Neural progenitor cell (in vitro differentiated cells): ENCODE measurements around the gene OR7G3. TPM values are rescaled to one million over a fixed set of nuclear protein-coding genes. Genes with fewer than 3 reads are reported as not detected.

ENCODE experiments used
- DNase-seq: peaks from one replicate; pipeline ENCODE4 v3.0.0-alpha.2; 2016; ENCODE audit warnings: low spot score
- H2AFZ ChIP-seq: fragments of 200-600 bp; sonication (generic); replicated peaks from 2 replicates; pipeline ENCODE4 v1.6.1; 2016; ENCODE audit warnings: antibody characterized with exemption
- H3F3A ChIP-seq: fragments of 200-600 bp; sonication (generic); 2 replicates; pipeline ENCODE4 v1.6.1; 2016; ENCODE audit warnings: antibody characterized with exemption, low read depth
- H3K27ac ChIP-seq: fragments of 200-600 bp; sonication (generic); 2 replicates; pipeline ENCODE4 v1.5.1; 2016; ENCODE audit warnings: mild to moderate bottlenecking
- H3K27me3 ChIP-seq: fragments of 200-600 bp; sonication (generic); 2 replicates; pipeline ENCODE4 v1.6.1; 2016; ENCODE audit warnings: mild to moderate bottlenecking, moderate library complexity
- H3K36me3 ChIP-seq: fragments of 200-600 bp; sonication (generic); 2 replicates; pipeline ENCODE4 v1.5.1; 2016
- H3K4me1 ChIP-seq: fragments of 200-600 bp; sonication (generic); 2 replicates; pipeline ENCODE4 v1.6.1; 2016; ENCODE audit warnings: mixed run types
- H3K4me2 ChIP-seq: fragments of 200-600 bp; sonication (generic); 2 replicates; pipeline ENCODE4 v1.6.1; 2016
- H3K4me3 ChIP-seq: fragments of 200-600 bp; sonication (generic); 2 replicates; pipeline ENCODE4 v1.5.1; 2016
- H3K79me2 ChIP-seq: fragments of 200-600 bp; sonication (generic); 2 replicates; pipeline ENCODE4 v1.6.1; 2016; ENCODE audit warnings: low read depth
- H3K9ac ChIP-seq: fragments of 200-600 bp; sonication (generic); 2 replicates; pipeline ENCODE4 v1.6.1; 2016
- H3K9me3 ChIP-seq: fragments of 200-600 bp; sonication (generic); 2 replicates; pipeline ENCODE4 v1.5.1; 2016; ENCODE audit warnings: low read depth
- H4K20me1 ChIP-seq: fragments of 200-600 bp; sonication (generic); 2 replicates; pipeline ENCODE4 v1.6.1; 2016; ENCODE audit warnings: low read depth
- H3K27ac Mint-ChIP-seq: 3 replicates; pipeline ENCODE4 v1.8.0; 2021; ENCODE audit warnings: mixed read lengths
- H3K27me3 Mint-ChIP-seq: 2 replicates; pipeline ENCODE4 v1.8.0; 2022; ENCODE audit warnings: low read depth, mild to moderate bottlenecking, inconsistent platforms, moderate library complexity, mixed read lengths; ENCODE audit not compliant: insufficient read depth
- H3K36me3 Mint-ChIP-seq: 3 replicates; pipeline ENCODE4 v1.8.0; 2021; ENCODE audit warnings: mixed read lengths
- H3K4me1 Mint-ChIP-seq: 3 replicates; pipeline ENCODE4 v1.8.0; 2021; ENCODE audit warnings: mixed read lengths
- H3K4me3 Mint-ChIP-seq: 3 replicates; pipeline ENCODE4 v1.8.0; 2021; ENCODE audit warnings: mild to moderate bottlenecking, moderate library complexity, mixed read lengths
- H3K9me3 Mint-ChIP-seq: 3 replicates; pipeline ENCODE4 v1.8.0; 2020; ENCODE audit warnings: mixed read lengths
- CTCF ChIP-seq: fragments of 200-600 bp; sonication (generic); IDR thresholded peaks from 2 replicates; pipeline ENCODE4 v1.5.1; 2017; ENCODE audit warnings: antibody characterized with exemption, mild to moderate bottlenecking
- EZH2 ChIP-seq: fragments of 200-600 bp; sonication (generic); IDR thresholded peaks from 2 replicates; pipeline ENCODE4 v1.6.1; 2017; ENCODE audit warnings: antibody characterized with exemption, mild to moderate bottlenecking, moderate library complexity
- EZH2phosphoT487 ChIP-seq: fragments of 200-600 bp; sonication (generic); IDR thresholded peaks from 2 replicates; pipeline ENCODE4 v1.6.1; 2017; ENCODE audit warnings: antibody characterized with exemption
- total RNA-seq: library from RNA; depleted of rRNA; stranded (reverse); fragments of >200 nt; gene quantifications from 2 replicates; pipeline ENCODE4 v1.2.3, GENCODE V29; 2015; ENCODE audit warnings: low replicate concordance

Gene OR7G3
- total RNA-seq, 1 donor from 2014 or later, result not detected

GRCh38 chr19:9166846-9167245, 40.1 kb upstream of the OR7G3 start:
- H3K36me3 Mint-ChIP-seq, result peaks cover 34% of the 10 kb centered on the region
- H3K27ac Mint-ChIP-seq, result no peak overlapping the region
- H3K27me3 Mint-ChIP-seq, result peaks cover 5% of the 10 kb centered on the region
- Histone ChIP-seq H3K4me1 (no peaks in the 10 kb centered on the region), H4K20me1 (no peaks in the 10 kb centered on the region), H3K4me2 (no peak overlapping the region), H2AFZ (no peak overlapping the region), H3F3A (no peaks in the 10 kb centered on the region), H3K9me3 (no peaks in the 10 kb centered on the region), H3K27ac (no peak overlapping the region), H3K4me3 (no peak overlapping the region), H3K36me3 (peaks cover 13% of the 10 kb centered on the region), H3K9ac (no peak overlapping the region), H3K27me3 (no peaks in the 10 kb centered on the region), H3K79me2 (no peaks in the 10 kb centered on the region)
- H3K4me3 Mint-ChIP-seq, result no peak overlapping the region
- H3K4me1 Mint-ChIP-seq, result no peaks in the 10 kb centered on the region
- peaks cover 21% of the 10 kb centered on the region for H3K9me3 Mint-ChIP-seq
- DNase-seq, result no peak
- TF ChIP-seq EZH2phosphoT487, result no peak
- TF ChIP-seq CTCF, result no peak
- TF ChIP-seq EZH2, result no peak

GRCh38 chr19:9165261-9165660, 38.5 kb upstream of the OR7G3 start:
- H3K4me3 Mint-ChIP-seq, result no peak overlapping the region
- peaks cover 50% of the 10 kb centered on the region for H3K36me3 Mint-ChIP-seq

GRCh38 chr19:9161427-9161826, 34.7 kb upstream of the OR7G3 start:
- Histone ChIP-seq H3K4me1 (no peaks in the 10 kb centered on the region), H3K4me3 (no peak overlapping the region), H3K36me3 (peaks cover 23% of the 10 kb centered on the region), H3K9ac (no peak overlapping the region), H3K9me3 (no peaks in the 10 kb centered on the region), H3K4me2 (no peak overlapping the region), H3K27ac (no peak overlapping the region), H3F3A (no peaks in the 10 kb centered on the region), H2AFZ (no peak overlapping the region), H3K79me2 (peaks cover 13% of the 10 kb centered on the region), H4K20me1 (no peaks in the 10 kb centered on the region), H3K27me3 (no peaks in the 10 kb centered on the region)
- no peak for DNase-seq
- H3K27me3 Mint-ChIP-seq, result peaks cover 6% of the 10 kb centered on the region
- TF ChIP-seq CTCF (no peak), EZH2 (no peak), EZH2phosphoT487 (no peak)
- H3K4me3 Mint-ChIP-seq, result no peak overlapping the region
- H3K4me1 Mint-ChIP-seq, result no peaks in the 10 kb centered on the region
- no peak overlapping the region for H3K27ac Mint-ChIP-seq
- peaks cover 80% of the 10 kb centered on the region for H3K36me3 Mint-ChIP-seq
- peaks cover 71% of the 10 kb centered on the region for H3K9me3 Mint-ChIP-seq

More at GRCh38 chr19:9165261-9165660, 38.5 kb upstream of the OR7G3 start:
- Histone ChIP-seq H2AFZ (no peak overlapping the region), H3K36me3 (peaks cover 23% of the 10 kb centered on the region), H3K79me2 (no peaks in the 10 kb centered on the region), H3K4me2 (no peak overlapping the region), H3K27ac (no peak overlapping the region), H4K20me1 (no peaks in the 10 kb centered on the region), H3K9me3 (no peaks in the 10 kb centered on the region), H3K4me1 (no peaks in the 10 kb centered on the region), H3F3A (no peaks in the 10 kb centered on the region), H3K4me3 (no peak overlapping the region), H3K9ac (no peak overlapping the region), H3K27me3 (no peaks in the 10 kb centered on the region)
- TF ChIP-seq EZH2phosphoT487, result no peak
- TF ChIP-seq CTCF, result no peak
- no peak for TF ChIP-seq EZH2
- Mint-ChIP-seq H3K27me3 (peaks cover 5% of the 10 kb centered on the region), H3K4me1 (no peaks in the 10 kb centered on the region), H3K9me3 (peaks cover 37% of the 10 kb centered on the region), H3K27ac (no peak overlapping the region)
- DNase-seq, result no peak
